Loucy (cell line): ENCODE measurements around the gene MAP7D1.
A peak's percentile ranks its signal among the peaks of the same experiment; 100 is the strongest.

Source experiments
- H2AFZ ChIP-seq: fragments of 200-600 bp; sonication (generic); 2 replicates; pipeline ENCODE4 v1.6.0; 2016; ENCODE audit warnings: antibody characterized with exemption, mild to moderate bottlenecking, low read length, moderate library complexity
- H3F3A ChIP-seq: fragments of 200-600 bp; 2 replicates; pipeline ENCODE4 v1.6.0; 2016; ENCODE audit warnings: antibody characterized with exemption, low read depth, mild to moderate bottlenecking
- H3K27me3 ChIP-seq: fragments of 200-600 bp; sonication (generic); 2 replicates; pipeline ENCODE4 v1.6.1; 2014; ENCODE audit warnings: low read length, mild to moderate bottlenecking; ENCODE audit not compliant: insufficient read depth, poor library complexity, severe bottlenecking
- H3K36me3 ChIP-seq: fragments of 200-600 bp; sonication (generic); 2 replicates; pipeline ENCODE4 v1.6.1; 2016; ENCODE audit warnings: low read length; ENCODE audit not compliant: insufficient read depth
- H3K4me1 ChIP-seq: fragments of 200-600 bp; sonication (generic); 2 replicates; pipeline ENCODE4 v1.5.1; 2014; ENCODE audit warnings: low read length, mild to moderate bottlenecking; ENCODE audit not compliant: insufficient read depth, poor library complexity, severe bottlenecking
- H3K4me2 ChIP-seq: fragments of 200-600 bp; sonication (generic); 2 replicates; pipeline ENCODE4 v1.6.0; 2014; ENCODE audit warnings: antibody characterized with exemption, low read length, low read depth, mild to moderate bottlenecking; ENCODE audit not compliant: poor library complexity, severe bottlenecking
- H3K4me3 ChIP-seq: fragments of 200-600 bp; sonication (generic); 2 replicates; pipeline ENCODE4 v1.5.1; 2014; ENCODE audit warnings: low read length, mild to moderate bottlenecking, mixed read lengths; ENCODE audit not compliant: poor library complexity, severe bottlenecking
- H3K79me2 ChIP-seq: fragments of 200-600 bp; sonication (generic); 2 replicates; pipeline ENCODE4 v1.6.1; 2014; ENCODE audit warnings: low read length; ENCODE audit not compliant: insufficient read depth
- H3K9ac ChIP-seq: fragments of 200-600 bp; sonication (generic); 2 replicates; pipeline ENCODE4 v1.6.0; 2014; ENCODE audit warnings: mild to moderate bottlenecking, low read depth, low read length, moderate library complexity; ENCODE audit not compliant: poor library complexity, severe bottlenecking
- H3K9me2 ChIP-seq: fragments of 200-600 bp; sonication (generic); replicated peaks from 2 replicates; pipeline ENCODE4 v1.6.1; 2016; ENCODE audit warnings: low read depth, low read length, mixed read lengths
- H3K9me3 ChIP-seq: fragments of 200-600 bp; sonication (generic); 2 replicates; pipeline ENCODE4 v1.6.1; 2014; ENCODE audit warnings: mild to moderate bottlenecking, antibody characterized with exemption, low read length, low read depth; ENCODE audit not compliant: insufficient read depth
- H4K20me1 ChIP-seq: fragments of 200-600 bp; sonication (generic); 2 replicates; pipeline ENCODE4 v1.6.0; 2014; ENCODE audit warnings: antibody characterized with exemption, low read length, mild to moderate bottlenecking; ENCODE audit not compliant: insufficient read depth, poor library complexity, severe bottlenecking
- EZH2phosphoT487 ChIP-seq: fragments of 200-600 bp; IDR thresholded peaks from 2 replicates; pipeline ENCODE4 v1.6.1; 2018; ENCODE audit warnings: antibody characterized with exemption, mild to moderate bottlenecking, moderate library complexity, borderline replicate concordance
- TF ChIP-seq, protein P1 (sequence below): fragments of 200-600 bp; sonication (generic); conservative IDR thresholded peaks from 2 replicates; pipeline ENCODE4 v1.5.1; 2014; ENCODE audit warnings: mild to moderate bottlenecking, antibody characterized with exemption, low read length

The MAP7D1 gene

DNA sequence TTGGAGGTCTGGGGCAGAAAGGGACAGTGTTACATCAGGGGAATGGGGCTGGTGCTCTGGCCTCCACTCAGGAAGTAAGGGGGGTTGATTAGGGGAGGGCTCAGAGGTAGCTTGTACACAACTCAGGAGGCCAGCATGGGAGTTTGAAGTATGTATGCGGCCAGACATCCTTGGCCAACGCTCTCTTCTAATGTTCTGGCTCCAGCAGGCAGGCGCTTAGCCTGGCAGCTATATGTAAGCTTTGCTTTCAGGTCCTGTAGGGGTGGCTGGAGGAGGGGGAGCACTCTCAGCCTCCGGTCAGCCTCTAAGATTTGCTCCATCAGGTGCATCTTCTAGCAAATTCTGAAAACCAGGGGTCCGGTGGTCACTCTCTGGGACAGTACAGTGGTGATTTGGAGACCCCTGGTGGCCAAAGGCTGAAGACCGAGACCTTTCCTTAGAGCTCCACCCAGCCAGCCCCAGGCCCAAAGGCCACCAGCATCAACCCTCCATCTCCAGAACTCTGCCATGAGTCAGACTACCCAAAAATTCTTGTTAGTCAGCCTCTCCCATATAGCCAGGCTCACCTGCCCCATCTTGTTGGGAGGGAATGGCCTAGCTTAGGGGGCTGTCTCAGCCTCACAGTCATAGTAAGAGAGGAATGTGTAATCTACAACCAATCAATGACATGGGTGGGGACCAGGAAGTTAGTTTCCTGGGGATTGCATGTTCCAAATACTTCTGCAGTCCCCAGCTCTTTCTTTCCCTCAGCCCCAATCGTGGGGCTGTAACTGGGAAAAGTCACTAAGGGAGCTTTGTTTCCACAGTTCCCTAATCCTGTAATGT lies 21.2 kb upstream of the MAP7D1 start:
- H3K9me3 ChIP-seq, result no peaks in the 10 kb centered on the region
- H3K4me1 ChIP-seq, result no peaks in the 10 kb centered on the region
- no peaks in the 10 kb centered on the region for H3K79me2 ChIP-seq
- no peaks in the 10 kb centered on the region for H3K27me3 ChIP-seq
- peaks cover 25% of the 10 kb centered on the region; the same call in 1 of the 2 replicates for H3K36me3 ChIP-seq
- H4K20me1 ChIP-seq, result no peaks in the 10 kb centered on the region
- no peak overlapping the region for H3K4me3 ChIP-seq
- TF ChIP-seq, protein P1, sequence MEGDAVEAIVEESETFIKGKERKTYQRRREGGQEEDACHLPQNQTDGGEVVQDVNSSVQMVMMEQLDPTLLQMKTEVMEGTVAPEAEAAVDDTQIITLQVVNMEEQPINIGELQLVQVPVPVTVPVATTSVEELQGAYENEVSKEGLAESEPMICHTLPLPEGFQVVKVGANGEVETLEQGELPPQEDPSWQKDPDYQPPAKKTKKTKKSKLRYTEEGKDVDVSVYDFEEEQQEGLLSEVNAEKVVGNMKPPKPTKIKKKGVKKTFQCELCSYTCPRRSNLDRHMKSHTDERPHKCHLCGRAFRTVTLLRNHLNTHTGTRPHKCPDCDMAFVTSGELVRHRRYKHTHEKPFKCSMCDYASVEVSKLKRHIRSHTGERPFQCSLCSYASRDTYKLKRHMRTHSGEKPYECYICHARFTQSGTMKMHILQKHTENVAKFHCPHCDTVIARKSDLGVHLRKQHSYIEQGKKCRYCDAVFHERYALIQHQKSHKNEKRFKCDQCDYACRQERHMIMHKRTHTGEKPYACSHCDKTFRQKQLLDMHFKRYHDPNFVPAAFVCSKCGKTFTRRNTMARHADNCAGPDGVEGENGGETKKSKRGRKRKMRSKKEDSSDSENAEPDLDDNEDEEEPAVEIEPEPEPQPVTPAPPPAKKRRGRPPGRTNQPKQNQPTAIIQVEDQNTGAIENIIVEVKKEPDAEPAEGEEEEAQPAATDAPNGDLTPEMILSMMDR, result peak; percentile 90
- no peak for TF ChIP-seq EZH2phosphoT487
- no peak overlapping the region for H3K4me2 ChIP-seq
- no peaks in the 10 kb centered on the region for H3K9me2 ChIP-seq
- H3F3A ChIP-seq, result no peaks in the 10 kb centered on the region
- no peak overlapping the region for H3K9ac ChIP-seq
- no peak overlapping the region; the same call in 1 of the 2 replicates for H2AFZ ChIP-seq

DNA sequence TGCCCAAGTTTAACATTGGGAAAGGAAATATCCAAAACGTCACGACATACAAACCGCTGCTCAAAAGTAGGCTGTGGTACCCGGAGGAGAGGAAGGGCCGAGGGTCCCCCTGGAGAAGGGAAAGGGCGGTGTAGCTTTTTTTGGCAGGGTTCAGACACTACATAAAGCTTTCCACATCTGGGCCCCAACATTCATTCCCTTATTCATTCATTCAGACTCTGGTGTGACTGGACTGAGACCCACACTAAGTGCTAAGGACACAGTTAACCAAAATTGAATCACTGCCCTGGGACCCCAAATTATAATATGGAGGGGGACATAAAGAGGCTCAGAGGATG lies 20.7 kb upstream of the MAP7D1 start:
- H3K9ac ChIP-seq, result no peak overlapping the region
- no peak overlapping the region for H3K4me2 ChIP-seq
- H3K27me3 ChIP-seq, result no peaks in the 10 kb centered on the region
- no peak overlapping the region for H2AFZ ChIP-seq
- TF ChIP-seq EZH2phosphoT487, result no peak
- TF ChIP-seq, protein P1, result no peak
- H3F3A ChIP-seq, result no peaks in the 10 kb centered on the region
- H4K20me1 ChIP-seq, result no peaks in the 10 kb centered on the region
- no peaks in the 10 kb centered on the region for H3K9me3 ChIP-seq
- no peaks in the 10 kb centered on the region for H3K4me1 ChIP-seq
- no peaks in the 10 kb centered on the region for H3K79me2 ChIP-seq
- peaks cover 27% of the 10 kb centered on the region; the same call in 1 of the 2 replicates for H3K36me3 ChIP-seq
- H3K9me2 ChIP-seq, result no peaks in the 10 kb centered on the region
- no peak overlapping the region for H3K4me3 ChIP-seq

DNA sequence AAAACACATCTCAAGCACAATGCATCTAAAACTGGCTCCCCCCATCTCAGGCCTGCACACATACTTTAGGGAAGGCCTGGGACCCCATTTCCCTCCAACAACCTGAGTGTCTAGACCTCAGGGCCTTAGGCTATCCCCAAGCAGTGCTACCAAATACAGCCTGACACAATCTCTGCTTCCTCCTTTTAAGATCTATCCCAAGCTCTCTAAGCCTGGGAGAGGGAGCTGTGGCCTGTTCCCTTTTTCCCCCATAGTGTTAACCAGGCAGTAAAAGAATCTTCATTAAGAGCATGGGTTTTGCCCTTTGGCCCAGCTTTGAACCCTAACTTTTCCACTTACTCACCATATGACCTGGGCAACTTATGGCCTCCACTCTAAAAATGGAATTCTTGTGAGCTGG lies 20.2 kb upstream of the MAP7D1 start:
- Histone ChIP-seq H3K9me2 (no peaks in the 10 kb centered on the region), H3K9me3 (no peaks in the 10 kb centered on the region), H3F3A (no peaks in the 10 kb centered on the region), H3K9ac (no peak overlapping the region), H3K36me3 (peaks cover 27% of the 10 kb centered on the region; the same call in 1 of the 2 replicates), H2AFZ (no peak overlapping the region), H3K27me3 (no peaks in the 10 kb centered on the region), H4K20me1 (no peaks in the 10 kb centered on the region), H3K4me2 (no peak overlapping the region), H3K4me3 (no peak overlapping the region), H3K79me2 (no peaks in the 10 kb centered on the region), H3K4me1 (no peaks in the 10 kb centered on the region)
- TF ChIP-seq, protein P1, result no peak
- no peak for TF ChIP-seq EZH2phosphoT487
